GM21447 (cell line): ENCODE results near the gene CHRNA7.

Experiments used
- ATAC-seq: cut with Tn5 transposase; IDR thresholded peaks from one replicate; pipeline ENCODE4 v1.9.1; 2021; ENCODE audit not compliant: unreplicated experiment

Gene CHRNA7

GRCh38 chr15:32029862-32030781 is at the start of gene CHRNA7:
Gene CHRNA7, plus strand, starts transcription at chr15:32030515. Its CDS starts 80 bp downstream, at chr15:32030595.
- peak; percentile 69 for ATAC-seq

GRCh38 chr15:31985607-31986006 is 44.7 kb upstream of the CHRNA7 start:
- ATAC-seq = no peak

DNA sequence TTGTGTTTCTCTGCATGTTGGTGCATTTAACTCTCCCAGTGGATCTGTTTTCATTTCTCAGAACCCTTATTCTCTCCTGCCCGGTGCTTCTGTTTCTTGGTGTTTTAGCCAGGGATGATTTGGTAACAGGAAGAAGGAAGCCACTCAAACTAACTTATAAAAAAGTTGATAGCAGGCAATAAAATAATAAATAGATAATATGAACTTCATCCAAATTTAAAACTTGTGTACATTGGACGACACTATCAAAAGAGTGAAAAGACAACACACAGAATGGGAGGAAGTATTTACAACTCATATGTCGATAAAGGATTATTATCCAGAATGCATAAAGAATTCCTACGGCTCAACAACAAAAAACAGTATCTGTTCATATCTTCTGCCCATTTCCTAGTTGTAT is 37.3 kb upstream of the CHRNA7 start:
- no peak for ATAC-seq

DNA sequence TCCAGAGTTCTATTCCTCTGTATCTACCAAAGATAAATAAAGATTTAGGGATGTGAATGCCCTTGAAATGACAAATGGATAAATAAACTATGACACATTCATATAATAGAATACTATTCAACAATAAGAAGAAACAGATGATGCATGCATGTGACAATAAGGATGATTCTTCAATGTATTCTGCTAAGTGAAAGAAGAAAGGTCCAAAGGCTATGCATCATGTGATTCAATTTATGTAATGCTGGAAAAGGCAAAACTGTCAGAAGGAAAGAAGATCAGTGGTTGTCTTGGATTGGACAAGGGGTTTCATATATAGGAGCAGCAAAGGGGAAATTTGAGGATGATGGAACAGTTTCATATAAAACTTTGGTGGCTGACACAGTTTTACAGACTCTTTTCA is 32.6 kb upstream of the CHRNA7 start:
- ATAC-seq = no peak

- ATAC-seq = no peak
Observed at GRCh38 chr15:32003558-32003957, 26.8 kb upstream of the CHRNA7 start.

GRCh38 chr15:32004249-32004648 is 26.1 kb upstream of the CHRNA7 start:
- ATAC-seq = no peak

DNA sequence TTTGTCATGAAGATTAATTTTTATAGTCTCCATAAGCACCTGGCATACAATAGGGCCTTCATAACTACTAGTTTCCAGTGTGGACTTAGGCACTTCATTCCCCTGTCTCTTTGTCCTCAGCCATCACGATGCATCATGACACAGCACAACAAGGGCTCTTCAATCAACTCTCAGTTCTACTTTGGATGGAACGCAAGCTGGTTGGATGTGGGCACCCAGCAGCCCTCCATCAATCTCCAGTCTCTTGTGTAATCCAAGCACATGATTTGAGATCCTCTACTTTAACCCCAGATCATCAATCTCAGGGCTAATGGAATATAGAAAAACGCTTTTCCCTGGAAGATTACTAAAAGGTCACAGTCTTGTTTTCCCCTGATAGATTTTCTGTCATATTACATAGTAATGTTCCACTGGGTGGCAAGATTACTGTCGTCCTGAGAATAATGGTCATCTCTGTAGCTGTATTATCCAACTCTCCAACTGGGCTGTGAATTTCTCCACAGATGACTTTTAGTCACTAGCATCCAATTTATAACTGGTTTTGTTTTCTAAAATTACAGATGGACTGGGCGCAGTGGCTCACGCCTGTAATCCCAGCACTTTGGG is 22.9 kb upstream of the CHRNA7 start:
- no peak for ATAC-seq

GRCh38 chr15:32014953-32015352 is 15.4 kb upstream of the CHRNA7 start:
- no peak for ATAC-seq

- ATAC-seq = no peak
Observed at GRCh38 chr15:32020156-32020555, 10.2 kb upstream of the CHRNA7 start.

- no peak for ATAC-seq
Observed at GRCh38 chr15:32028921-32029320, 1.4 kb upstream of the CHRNA7 start.

DNA sequence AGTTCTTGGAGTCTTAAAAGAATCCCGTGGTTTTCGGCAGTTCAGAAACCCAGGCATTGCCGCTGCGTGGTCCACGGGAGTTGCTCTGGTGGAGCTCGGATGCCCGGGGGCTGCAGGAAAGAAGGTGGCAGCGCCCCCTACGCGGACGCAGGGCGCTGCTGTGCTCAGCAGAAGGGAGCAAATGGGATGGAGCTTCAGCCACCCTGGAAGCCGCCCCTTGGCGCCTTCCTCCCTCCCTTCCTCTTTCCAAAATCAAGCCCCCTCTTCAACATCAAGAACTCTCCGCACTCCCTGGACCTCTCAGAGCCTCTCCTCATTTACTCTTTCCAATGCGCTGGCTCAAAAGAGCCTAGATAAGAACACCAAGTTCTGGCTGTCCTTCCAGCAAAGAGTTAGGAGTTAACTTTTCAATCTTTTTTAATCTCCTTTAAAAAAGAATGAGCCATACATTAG is 880 bp upstream of the CHRNA7 start:
- no peak for ATAC-seq

- no peak for ATAC-seq
Observed at GRCh38 chr15:32030795-32031194, 480 bp downstream of the CHRNA7 start.

- no peak for ATAC-seq
Observed at GRCh38 chr15:32033186-32033890, 3.0 kb downstream of the CHRNA7 start.

- ATAC-seq = no peak
Observed at GRCh38 chr15:32034106-32034505, 3.8 kb downstream of the CHRNA7 start.

- ATAC-seq = no peak
Observed at GRCh38 chr15:32035285-32035684, 5.0 kb downstream of the CHRNA7 start.

GRCh38 chr15:32036971-32037370 is 6.7 kb downstream of the CHRNA7 start:
- ATAC-seq = no peak

DNA sequence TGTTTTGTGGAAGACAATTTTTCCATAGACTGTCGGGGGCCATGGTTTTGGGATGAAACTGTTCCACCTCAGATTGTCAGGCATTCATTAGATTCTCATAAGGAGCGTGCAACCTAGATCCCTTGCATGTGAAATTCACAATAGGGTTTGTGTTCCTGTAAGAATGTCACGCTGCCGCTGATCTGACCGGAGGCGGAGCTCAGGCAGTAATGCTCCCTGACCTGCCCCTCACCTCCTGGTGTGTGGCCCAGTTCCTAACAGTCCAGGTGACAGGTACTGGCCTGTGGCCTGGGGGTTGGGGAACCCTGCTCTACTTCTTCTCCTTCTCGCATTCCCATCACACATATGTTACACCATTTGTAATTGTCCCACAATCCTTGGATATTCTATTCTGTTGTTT is 11.0 kb downstream of the CHRNA7 start:
- ATAC-seq = no peak

DNA sequence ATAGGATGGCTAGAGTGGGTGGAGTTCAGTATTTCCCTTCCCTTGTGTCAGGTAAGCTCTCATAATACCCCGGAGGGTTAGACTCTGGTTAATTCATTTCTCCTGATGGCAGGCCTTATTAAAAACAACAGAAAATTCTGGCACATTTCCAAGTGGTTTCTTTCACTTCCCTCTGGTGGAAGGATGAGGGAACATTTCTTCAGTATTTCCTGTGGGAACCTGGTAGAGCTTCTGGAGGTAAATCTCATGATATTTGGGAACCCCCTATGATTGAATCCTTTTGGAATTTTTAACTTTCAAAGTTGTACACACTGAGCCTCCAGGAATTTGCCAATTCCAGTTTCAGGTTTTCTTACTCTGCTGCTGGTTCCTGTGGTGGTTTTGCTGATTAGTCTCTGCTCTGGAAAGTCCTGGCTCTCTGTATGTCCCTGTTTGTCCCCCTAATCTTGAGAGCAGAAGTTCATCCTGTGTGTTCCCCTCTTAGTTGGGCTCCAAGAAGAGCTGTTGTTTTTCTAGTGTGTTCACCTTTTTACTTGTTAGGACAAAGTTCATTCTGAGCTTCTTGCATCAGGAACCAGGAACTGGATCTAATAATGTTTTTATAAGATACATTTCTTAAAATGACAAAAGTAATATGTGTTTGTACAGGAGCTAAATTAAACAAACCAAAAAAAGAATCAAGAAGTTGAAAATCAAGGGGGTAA is 12.1 kb downstream of the CHRNA7 start:
- ATAC-seq = no peak

- no peak for ATAC-seq
Observed at GRCh38 chr15:32053719-32054118, 23.4 kb downstream of the CHRNA7 start.

DNA sequence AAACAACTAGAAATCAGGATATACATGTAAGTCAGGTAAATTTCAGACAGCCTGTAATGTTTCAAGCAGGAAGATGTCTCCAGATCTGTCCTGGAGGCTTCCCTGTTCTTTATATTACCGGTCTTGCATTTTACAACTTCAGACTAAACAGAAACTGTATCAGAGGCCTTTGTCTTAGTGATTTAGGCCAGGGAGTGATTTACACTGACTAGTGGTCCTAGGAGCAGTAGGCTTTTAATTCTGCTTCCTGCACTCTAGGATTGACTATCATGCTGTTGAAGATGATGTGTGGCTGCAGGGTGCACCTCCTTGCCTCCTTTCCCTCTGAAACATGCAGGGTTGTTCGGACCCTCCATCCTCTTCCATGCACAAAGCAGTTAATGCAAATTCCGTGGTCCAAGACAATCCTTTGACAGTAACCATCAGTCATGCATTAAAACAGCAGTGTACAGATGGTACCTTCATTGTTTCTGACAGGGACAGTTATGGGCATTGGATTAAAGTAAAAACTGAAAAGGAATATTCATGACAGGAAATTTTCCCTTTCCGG is 27.6 kb downstream of the CHRNA7 start:
- no peak for ATAC-seq

- no peak for ATAC-seq
Observed at GRCh38 chr15:32060706-32061105, 30.4 kb downstream of the CHRNA7 start.
